Activated T-cell treated with anti-CD3 and anti-CD28 coated beads for 48 hours (primary cell): ENCODE data around the gene GORASP2.

Experiments used
- DNase-seq: peaks from one replicate; pipeline ENCODE4 v3.0.0-alpha.2; 2020; ENCODE audit warnings: low read depth

Gene GORASP2

DNA sequence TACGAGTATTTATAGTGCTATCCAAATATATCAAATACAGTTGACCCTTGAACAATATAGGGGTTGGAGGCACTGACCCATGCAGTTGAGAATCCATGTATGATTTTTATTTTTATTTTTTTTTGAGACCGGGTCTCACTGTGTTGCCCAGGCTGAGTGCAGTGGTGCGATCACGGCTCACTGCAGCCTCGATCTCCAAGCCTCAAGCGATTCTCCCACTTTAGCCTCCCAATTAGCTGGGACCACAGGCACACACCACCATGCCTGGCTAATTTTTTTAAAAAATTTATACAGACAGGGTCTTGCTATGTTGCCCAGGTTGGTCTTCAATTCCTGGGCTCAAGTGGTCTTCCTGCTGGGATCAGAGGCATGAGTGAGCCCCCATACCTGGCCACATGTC, 70.6 kb downstream of the GORASP2 start:
- no peak for DNase-seq

DNA sequence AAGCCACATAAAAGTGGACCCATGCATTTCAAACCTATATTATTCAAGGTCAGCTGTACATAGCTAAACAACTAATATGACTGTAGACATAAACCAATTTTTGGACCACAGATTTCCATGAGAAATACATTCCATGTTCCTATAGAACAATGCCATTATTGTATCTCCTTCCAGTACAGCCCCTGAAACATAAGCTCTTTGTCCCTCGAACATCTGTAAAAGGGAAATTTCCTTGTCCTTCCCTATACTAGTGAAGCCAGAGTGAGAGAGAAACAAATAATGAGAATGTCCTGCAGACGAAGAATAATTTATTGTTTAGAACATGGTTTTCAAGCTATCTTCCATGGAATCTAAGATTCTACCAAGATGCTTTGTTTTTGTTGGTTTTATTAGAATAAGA, 75.3 kb downstream of the GORASP2 start:
- DNase-seq = no peak

DNA sequence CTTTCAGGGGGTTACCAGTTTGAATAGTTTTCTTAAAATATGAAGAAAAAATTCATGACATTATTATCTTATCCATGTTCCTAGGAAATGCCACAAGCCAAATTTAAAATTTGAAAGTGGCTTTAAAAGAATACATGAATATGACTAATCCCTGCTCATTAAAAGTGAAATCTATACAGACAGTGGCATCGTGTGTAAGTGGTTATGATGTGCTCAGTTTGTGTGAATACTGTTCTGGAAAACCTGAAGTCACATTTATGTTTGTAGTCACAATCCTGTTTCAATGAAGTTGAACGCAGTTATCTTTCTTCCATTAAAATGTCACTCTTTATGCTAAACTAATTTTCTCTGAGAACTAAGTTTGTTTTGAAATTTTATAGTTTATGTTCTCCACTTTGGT, 75.8 kb downstream of the GORASP2 start:
- DNase-seq = no peak

DNA sequence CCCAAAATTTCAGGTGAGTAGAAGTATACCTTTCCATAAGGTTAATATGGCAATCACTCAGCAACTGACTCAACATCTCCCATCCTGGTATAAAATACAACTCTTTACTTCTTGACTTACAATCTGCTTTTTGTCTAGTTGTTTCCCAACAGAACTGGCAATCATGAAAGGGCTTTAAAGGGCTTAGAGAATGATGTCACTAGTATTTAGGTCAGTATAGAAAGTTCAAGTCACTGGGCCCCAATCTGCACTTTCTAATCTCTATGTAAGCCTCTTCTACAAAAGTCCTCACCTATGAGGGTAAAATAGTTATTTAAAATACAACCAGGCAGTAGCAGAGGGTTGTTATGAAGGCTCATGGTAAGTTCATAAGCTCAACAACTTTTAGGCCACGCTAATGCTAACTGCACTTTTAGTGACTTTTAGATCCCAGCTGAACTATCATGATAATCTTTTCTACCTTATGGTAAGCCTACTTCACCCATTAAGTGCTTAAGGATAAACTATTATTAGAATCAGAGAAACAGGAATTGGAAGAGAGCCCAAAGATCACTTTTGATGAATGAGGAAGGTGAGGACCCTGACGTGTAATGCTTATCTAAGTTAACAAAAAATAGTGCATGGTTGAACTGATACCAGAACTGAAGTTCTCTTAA, 79.6 kb downstream of the GORASP2 start:
- no peak for DNase-seq

DNA sequence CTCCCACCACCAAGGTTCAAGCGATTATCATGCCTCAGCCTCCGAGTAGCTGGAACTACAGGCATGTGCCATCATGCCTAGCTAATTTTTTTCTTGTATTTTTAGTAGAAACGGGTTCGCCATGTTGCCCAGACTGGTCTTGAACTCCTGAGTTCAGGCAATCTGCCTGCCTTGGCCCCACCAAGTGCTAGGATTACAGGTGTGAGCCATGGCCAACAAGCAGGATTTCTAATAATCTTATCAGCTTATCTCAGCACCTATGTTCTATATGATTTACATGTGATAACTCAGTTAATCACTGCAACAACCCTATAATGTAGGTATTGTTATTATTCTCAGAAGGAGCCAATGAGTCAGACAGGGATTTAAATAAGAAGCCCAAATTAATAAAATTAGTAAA, 80.3 kb downstream of the GORASP2 start:
- DNase-seq = no peak

DNA sequence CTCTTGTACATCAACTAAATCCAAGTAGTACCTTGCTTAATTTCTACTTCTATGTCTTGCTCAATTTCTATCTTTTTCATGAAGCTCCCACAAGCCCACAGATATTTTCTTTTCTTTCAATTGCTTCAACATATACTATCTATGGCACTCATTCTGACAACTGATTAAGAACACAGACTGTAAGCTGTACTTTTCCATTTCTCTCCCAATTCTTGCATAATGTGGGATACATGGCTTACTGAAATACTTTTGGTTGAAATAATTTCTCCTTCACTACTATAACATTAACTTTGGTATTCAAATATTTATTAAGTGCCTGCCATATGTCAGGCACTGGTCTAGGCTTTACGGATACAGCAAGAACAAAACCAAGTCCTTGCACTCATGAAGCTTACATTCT, 84.8 kb downstream of the GORASP2 start:
- no peak for DNase-seq

DNA sequence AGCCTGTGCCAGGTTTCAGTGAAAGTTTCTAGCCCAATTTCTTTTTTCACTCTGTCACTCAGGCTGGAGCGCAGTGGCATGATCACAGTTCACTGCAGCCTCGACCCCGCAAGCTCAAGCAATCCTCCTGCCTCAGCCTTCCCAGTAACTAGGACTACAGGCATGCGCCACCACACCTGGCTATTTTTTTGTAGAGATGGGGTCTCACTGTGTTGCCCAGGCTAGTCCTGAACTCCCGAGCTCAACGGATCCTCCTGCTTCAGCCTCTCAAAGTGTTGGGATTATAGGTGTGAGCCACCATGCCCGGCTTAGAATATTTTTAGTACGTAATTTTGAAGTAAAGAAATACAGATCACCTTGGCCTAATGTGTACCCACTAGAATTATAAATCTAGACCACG, 87.1 kb downstream of the GORASP2 start:
- no peak for DNase-seq
